Endothelial cell (in vitro differentiated cells): ENCODE data around the gene ZER1. TPM values are rescaled to one million over a fixed set of nuclear protein-coding genes. Genes with fewer than 3 reads are reported as not detected.

Experiments used
- DNase-seq: peaks from one replicate; pipeline ENCODE4 v3.0.0; 2021; ENCODE audit warnings: low spot score
- H3K27ac Mint-ChIP-seq: one replicate; pipeline ENCODE4 v1.8.0; 2021; ENCODE audit warnings: mixed read lengths, inconsistent platforms; ENCODE audit not compliant: unreplicated experiment
- H3K27me3 Mint-ChIP-seq: one replicate; pipeline ENCODE4 v1.8.0; 2021; ENCODE audit warnings: mild to moderate bottlenecking, moderate library complexity, mixed read lengths, inconsistent platforms; ENCODE audit not compliant: unreplicated experiment
- H3K36me3 Mint-ChIP-seq: one replicate; pipeline ENCODE4 v1.8.0; 2021; ENCODE audit warnings: mild to moderate bottlenecking, low read depth, mixed read lengths, inconsistent platforms; ENCODE audit not compliant: unreplicated experiment
- H3K4me1 Mint-ChIP-seq: one replicate; pipeline ENCODE4 v1.8.0; 2021; ENCODE audit warnings: mild to moderate bottlenecking, mixed read lengths, inconsistent platforms; ENCODE audit not compliant: unreplicated experiment
- H3K4me3 Mint-ChIP-seq: one replicate; pipeline ENCODE4 v1.8.0; 2021; ENCODE audit warnings: mild to moderate bottlenecking, mixed read lengths, inconsistent platforms; ENCODE audit not compliant: unreplicated experiment
- H3K9me3 Mint-ChIP-seq: one replicate; pipeline ENCODE4 v1.8.0; 2021; ENCODE audit warnings: mixed read lengths, inconsistent platforms; ENCODE audit not compliant: unreplicated experiment
- CTCF ChIP-seq: fragments of 200-600 bp; sonication (generic); IDR thresholded peaks from one replicate; pipeline ENCODE4 v1.5.0; 2021; ENCODE audit warnings: antibody characterized with exemption; ENCODE audit not compliant: unreplicated experiment
- total RNA-seq: library from RNA; stranded (reverse); fragmentation: NEBNext Ultra II Directional; extraction: Animal tissue kit (Norgen Biotek cat#: 25700); gene quantifications from one replicate; pipeline ENCODE4 v1.2.1, GENCODE V29; 2021; ENCODE audit not compliant: unreplicated experiment

The ZER1 gene
- total RNA-seq, 1 donor from 2014 or later, result 29.2 TPM

GRCh38 chr9:128729302-128729701 lies 42.4 kb downstream of the ZER1 start:
- no peak for TF ChIP-seq CTCF
- Mint-ChIP-seq H3K9me3 (no peaks in the 10 kb centered on the region), H3K27ac (no peak overlapping the region)

GRCh38 chr9:128728298-128728697 lies 43.4 kb downstream of the ZER1 start:
- no peak for DNase-seq
- H3K4me3 Mint-ChIP-seq, result no peak overlapping the region
- H3K36me3 Mint-ChIP-seq, result peaks cover 7% of the 10 kb centered on the region
- H3K27me3 Mint-ChIP-seq, result peaks cover 11% of the 10 kb centered on the region
- H3K9me3 Mint-ChIP-seq, result no peaks in the 10 kb centered on the region
- TF ChIP-seq CTCF, result no peak
- H3K4me1 Mint-ChIP-seq, result peaks cover 12% of the 10 kb centered on the region
- no peak overlapping the region for H3K27ac Mint-ChIP-seq

More at GRCh38 chr9:128729302-128729701, 42.4 kb downstream of the ZER1 start:
- H3K27me3 Mint-ChIP-seq, result peaks cover 7% of the 10 kb centered on the region
- DNase-seq, result no peak
- peaks cover 8% of the 10 kb centered on the region for H3K4me1 Mint-ChIP-seq
- no peak overlapping the region for H3K4me3 Mint-ChIP-seq
- peaks cover 6% of the 10 kb centered on the region for H3K36me3 Mint-ChIP-seq

GRCh38 chr9:128727640-128728248 lies 44.0 kb downstream of the ZER1 start:
- H3K4me1 Mint-ChIP-seq, result peaks cover 18% of the 10 kb centered on the region
- H3K36me3 Mint-ChIP-seq, result peaks cover 10% of the 10 kb centered on the region
- no peak overlapping the region for H3K27ac Mint-ChIP-seq
- DNase-seq, result no peak
- H3K27me3 Mint-ChIP-seq, result peaks cover 13% of the 10 kb centered on the region
- no peaks in the 10 kb centered on the region for H3K9me3 Mint-ChIP-seq
- H3K4me3 Mint-ChIP-seq, result peak overlapping the region; percentile 66
- no peak for TF ChIP-seq CTCF

- Mint-ChIP-seq H3K27me3 (peaks cover 12% of the 10 kb centered on the region), H3K4me1 (peaks cover 27% of the 10 kb centered on the region), H3K9me3 (no peaks in the 10 kb centered on the region), H3K36me3 (peaks cover 13% of the 10 kb centered on the region), H3K4me3 (peak overlapping the region; percentile 88), H3K27ac (peak overlapping the region; percentile 81)
- DNase-seq, result peak; percentile 50
- TF ChIP-seq CTCF, result no peak
These were observed 46.9 kb downstream of the ZER1 start for GRCh38 chr9:128724744-128725211.
